ENCODE measurements around the gene GDNF. TPM values are rescaled to one million over a fixed set of nuclear protein-coding genes. Genes with fewer than 3 reads are reported as not detected.

Gene GDNF
- total and polyA plus RNA-seq, 3 experiments from 2014 or later, result not detected

DNA sequence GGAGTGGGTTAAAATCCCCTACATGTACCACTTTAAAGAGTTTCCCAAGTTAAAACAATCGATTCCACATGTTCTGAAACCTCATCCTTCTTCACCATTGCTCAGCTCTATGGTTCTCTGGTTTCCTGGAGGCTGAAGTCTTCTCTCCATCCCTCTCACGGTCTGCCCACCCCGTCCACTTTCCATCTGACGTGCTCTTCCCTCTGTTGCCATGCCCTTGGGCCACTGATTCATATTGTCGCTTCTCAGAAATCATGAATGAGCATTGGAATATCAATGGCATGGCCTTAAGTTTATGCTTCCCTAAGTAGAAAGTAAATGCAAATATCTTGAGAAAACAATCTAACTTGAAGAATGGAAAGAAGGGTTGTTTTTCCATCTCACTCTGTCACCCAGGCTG is 30.9 kb downstream of the GDNF start:
- no peaks in the 10 kb centered on the region for H3K9me3 ChIP-seq (ENCODE audit: low read length)
- no peaks in the 10 kb centered on the region for H3K36me3 ChIP-seq (ENCODE audit: insufficient read depth, low read length)
- H3K4me1 ChIP-seq (ENCODE audit: insufficient read depth, low read length), result no peaks in the 10 kb centered on the region
- DNase-seq, result no peak
- Mint-ChIP-seq H3K36me3 (no peaks in the 10 kb centered on the region), H3K27me3 (peaks cover 5 to 16% of the 10 kb centered on the region in 2 donors), H3K9me3 (peaks cover 0 to 3% (median 0%) of the 10 kb centered on the region in 5 donors), H3K4me3 (no peak overlapping the region), H3K27ac (no peak overlapping the region), H3K4me1 (no peaks in the 10 kb centered on the region)
- H3K27ac ChIP-seq (ENCODE audit: low read depth, low read length), result no peak overlapping the region
- ChIA-PET CTCF (no interaction called here), POLR2A (no interaction called here)
- H3K4me3 ChIP-seq (ENCODE audit: low read length), result no peak overlapping the region
- no peaks in the 10 kb centered on the region for H3K27me3 ChIP-seq (ENCODE audit: insufficient read depth, low read length, poor library complexity, severe bottlenecking)

DNA sequence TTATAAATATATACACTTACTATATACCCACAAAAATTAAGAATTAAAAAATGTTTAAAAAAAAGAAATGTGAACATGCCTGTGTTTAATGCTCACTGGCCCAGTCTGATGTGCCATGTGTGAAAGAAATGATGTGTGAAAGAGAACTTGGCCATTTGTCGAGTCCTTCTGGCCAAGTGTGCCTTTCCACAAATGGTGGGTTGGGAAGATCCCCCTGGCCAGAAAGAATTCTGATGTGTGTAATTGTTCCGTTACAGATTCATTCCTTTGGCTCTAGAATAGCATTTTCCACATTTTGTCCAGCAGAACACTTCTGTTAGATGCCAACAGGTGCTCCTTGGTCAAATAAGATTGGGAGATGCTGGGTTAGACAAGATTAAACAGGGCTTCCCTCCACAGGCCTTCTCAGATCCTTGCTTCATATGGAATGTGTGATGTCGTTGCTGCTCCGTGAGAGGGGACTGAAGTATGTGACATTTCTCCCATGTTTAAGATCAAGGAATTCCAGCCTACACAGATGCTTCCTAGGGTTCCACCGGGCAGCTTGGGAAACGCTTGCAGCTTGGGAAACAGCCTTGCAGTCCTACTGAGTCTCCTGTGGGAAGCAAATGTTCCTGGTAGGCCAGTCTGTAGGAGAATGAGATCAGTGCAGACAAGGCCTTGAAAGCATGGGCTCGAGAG is 32.1 kb downstream of the GDNF start:
- Mint-ChIP-seq H3K27ac (no peak overlapping the region), H3K4me1 (no peaks in the 10 kb centered on the region), H3K9me3 (peaks cover 0 to 3% (median 0%) of the 10 kb centered on the region in 5 donors), H3K36me3 (no peaks in the 10 kb centered on the region), H3K4me3 (no peak overlapping the region), H3K27me3 (peaks cover 3 to 11% of the 10 kb centered on the region in 2 donors)
- Histone ChIP-seq H3K27ac (ENCODE audit: low read depth, low read length) (no peak overlapping the region), H3K4me1 (ENCODE audit: insufficient read depth, low read length) (no peaks in the 10 kb centered on the region), H3K36me3 (ENCODE audit: insufficient read depth, low read length) (no peaks in the 10 kb centered on the region), H3K4me3 (ENCODE audit: low read length) (no peak overlapping the region), H3K27me3 (ENCODE audit: insufficient read depth, low read length, poor library complexity, severe bottlenecking) (no peaks in the 10 kb centered on the region), H3K9me3 (ENCODE audit: low read length) (no peaks in the 10 kb centered on the region)
- DNase-seq, result no peak
- ChIA-PET POLR2A (no interaction called here), CTCF (no interaction called here)

DNA sequence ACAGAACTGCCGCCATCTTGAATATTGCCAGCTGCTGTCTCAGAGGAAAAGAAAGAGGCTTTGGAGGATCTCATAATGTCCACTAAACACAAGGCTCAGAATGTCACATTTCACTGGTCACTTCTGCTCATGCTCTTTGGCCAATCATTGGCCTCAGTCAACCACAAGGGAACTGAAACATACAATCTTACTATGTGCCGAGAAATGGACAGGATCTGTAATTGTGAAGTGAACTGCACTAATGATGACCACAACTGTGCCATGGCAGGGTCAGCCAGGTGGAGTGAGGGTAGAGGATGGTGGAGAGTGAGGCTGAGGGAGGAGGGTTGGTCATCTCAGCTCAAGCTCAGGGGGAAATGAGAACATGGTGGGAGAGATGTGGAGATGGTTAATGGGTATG is 32.8 kb downstream of the GDNF start:
- Mint-ChIP-seq H3K27ac (no peak overlapping the region), H3K36me3 (no peaks in the 10 kb centered on the region), H3K4me3 (no peak overlapping the region), H3K4me1 (no peaks in the 10 kb centered on the region), H3K9me3 (peaks cover 0 to 3% (median 0%) of the 10 kb centered on the region in 5 donors), H3K27me3 (peaks cover 1 to 6% of the 10 kb centered on the region in 2 donors)
- Histone ChIP-seq H3K36me3 (ENCODE audit: insufficient read depth, low read length) (no peaks in the 10 kb centered on the region), H3K9me3 (ENCODE audit: low read length) (no peaks in the 10 kb centered on the region), H3K27ac (ENCODE audit: low read depth, low read length) (no peak overlapping the region), H3K4me3 (ENCODE audit: low read length) (no peak overlapping the region), H3K27me3 (ENCODE audit: insufficient read depth, low read length, poor library complexity, severe bottlenecking) (no peaks in the 10 kb centered on the region), H3K4me1 (ENCODE audit: insufficient read depth, low read length) (no peaks in the 10 kb centered on the region)
- DNase-seq, result no peak
- ChIA-PET CTCF (no interaction called here), POLR2A (no interaction called here)

DNA sequence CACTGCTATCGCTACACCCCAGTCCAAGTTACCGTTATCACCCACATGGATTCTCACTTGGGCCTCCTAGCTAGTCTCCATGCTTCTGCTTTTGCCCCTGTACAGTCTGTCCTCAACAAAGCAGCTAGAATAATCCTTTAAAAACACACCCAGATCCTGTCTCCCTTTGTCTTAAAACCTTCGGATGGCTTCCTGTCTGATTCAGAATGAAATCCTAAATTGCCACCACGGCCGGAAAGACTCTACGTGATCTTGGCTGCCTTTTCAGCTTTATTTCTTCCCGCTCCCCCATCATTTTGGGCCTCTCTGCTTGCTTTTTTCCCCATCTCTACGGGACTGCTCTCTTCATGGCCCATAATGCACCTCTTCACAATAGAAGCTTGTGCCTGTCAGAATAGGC is 33.4 kb downstream of the GDNF start:
- no peaks in the 10 kb centered on the region for H3K36me3 Mint-ChIP-seq
- H3K27ac Mint-ChIP-seq, result no peak overlapping the region
- peaks cover 0 to 3% (median 0%) of the 10 kb centered on the region in 5 donors for H3K9me3 Mint-ChIP-seq
- Histone ChIP-seq H3K27me3 (ENCODE audit: insufficient read depth, low read length, poor library complexity, severe bottlenecking) (no peaks in the 10 kb centered on the region), H3K9me3 (ENCODE audit: low read length) (no peaks in the 10 kb centered on the region), H3K4me1 (ENCODE audit: insufficient read depth, low read length) (no peaks in the 10 kb centered on the region), H3K27ac (ENCODE audit: low read depth, low read length) (no peak overlapping the region), H3K4me3 (ENCODE audit: low read length) (no peak overlapping the region), H3K36me3 (ENCODE audit: insufficient read depth, low read length) (no peaks in the 10 kb centered on the region)
- H3K27me3 Mint-ChIP-seq, result peaks cover 1 to 6% of the 10 kb centered on the region in 2 donors
- no peak overlapping the region for H3K4me3 Mint-ChIP-seq
- ChIA-PET POLR2A (no interaction called here), CTCF (no interaction called here)
- no peaks in the 10 kb centered on the region for H3K4me1 Mint-ChIP-seq
- no peak for DNase-seq

DNA sequence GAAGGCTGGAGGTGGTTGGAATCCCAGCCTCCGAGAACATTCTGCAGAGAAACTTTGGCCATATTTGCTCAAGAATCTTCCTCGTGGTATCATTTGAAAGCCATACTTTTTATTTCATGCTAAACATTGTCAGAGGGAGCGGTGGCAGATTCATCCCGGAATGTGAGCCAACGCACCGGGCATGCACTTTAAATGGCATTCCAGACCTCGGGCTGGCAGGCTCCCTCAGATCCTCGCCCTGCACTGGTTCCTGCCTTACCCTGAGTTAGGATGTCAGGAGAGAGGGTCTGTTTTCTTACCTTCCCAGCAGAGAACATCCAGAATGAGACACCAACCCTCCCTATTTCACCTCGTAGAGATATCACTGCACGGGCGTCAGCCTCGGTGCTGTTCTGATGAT is 33.8 kb downstream of the GDNF start:
- Mint-ChIP-seq H3K4me3 (no peak overlapping the region), H3K36me3 (no peaks in the 10 kb centered on the region), H3K27ac (no peak overlapping the region), H3K4me1 (no peaks in the 10 kb centered on the region), H3K27me3 (peaks cover 1 to 6% of the 10 kb centered on the region in 2 donors), H3K9me3 (peaks cover 0 to 3% (median 0%) of the 10 kb centered on the region in 5 donors)
- no peaks in the 10 kb centered on the region for H3K27me3 ChIP-seq (ENCODE audit: insufficient read depth, low read length, poor library complexity, severe bottlenecking)
- POLR2A ChIA-PET, result no interaction called here
- CTCF ChIA-PET, result no interaction called here
- no peak overlapping the region for H3K4me3 ChIP-seq (ENCODE audit: low read length)
- H3K4me1 ChIP-seq (ENCODE audit: insufficient read depth, low read length), result no peaks in the 10 kb centered on the region
- H3K36me3 ChIP-seq (ENCODE audit: insufficient read depth, low read length), result no peaks in the 10 kb centered on the region
- no peak overlapping the region for H3K27ac ChIP-seq (ENCODE audit: low read depth, low read length)
- no peaks in the 10 kb centered on the region for H3K9me3 ChIP-seq (ENCODE audit: low read length)
- DNase-seq, result no peak

DNA sequence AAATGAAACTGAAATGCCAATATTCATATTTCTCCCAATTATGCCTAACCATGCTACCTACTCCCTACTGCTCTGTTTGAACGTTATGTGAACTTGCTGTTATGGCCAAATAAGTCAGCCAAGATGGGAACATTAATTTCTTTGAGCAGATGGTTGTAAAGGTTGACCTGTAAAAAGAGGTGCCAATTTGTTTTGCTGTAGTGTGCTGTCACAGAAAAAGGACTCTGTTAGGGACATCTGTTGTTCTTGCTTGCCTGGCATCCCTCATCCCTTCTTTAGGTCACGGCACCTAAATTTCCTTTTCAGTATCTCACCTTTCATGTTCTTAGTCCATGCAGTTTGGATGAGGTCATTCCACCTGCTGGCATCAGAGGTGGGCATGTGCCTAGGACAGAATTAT is 35.4 kb downstream of the GDNF start:
- Histone ChIP-seq H3K27me3 (ENCODE audit: insufficient read depth, low read length, poor library complexity, severe bottlenecking) (no peaks in the 10 kb centered on the region), H3K4me3 (ENCODE audit: low read length) (no peak overlapping the region), H3K9me3 (ENCODE audit: low read length) (no peaks in the 10 kb centered on the region), H3K36me3 (ENCODE audit: insufficient read depth, low read length) (no peaks in the 10 kb centered on the region), H3K4me1 (ENCODE audit: insufficient read depth, low read length) (no peaks in the 10 kb centered on the region), H3K27ac (ENCODE audit: low read depth, low read length) (no peak overlapping the region)
- Mint-ChIP-seq H3K27ac (no peak overlapping the region), H3K4me1 (no peaks in the 10 kb centered on the region), H3K9me3 (peaks cover 0 to 2% (median 0%) of the 10 kb centered on the region in 5 donors), H3K36me3 (no peaks in the 10 kb centered on the region), H3K27me3 (peaks cover 1 to 6% of the 10 kb centered on the region in 2 donors), H3K4me3 (no peak overlapping the region)
- CTCF ChIA-PET, result no interaction called here
- DNase-seq, result no peak
- POLR2A ChIA-PET, result no interaction called here

DNA sequence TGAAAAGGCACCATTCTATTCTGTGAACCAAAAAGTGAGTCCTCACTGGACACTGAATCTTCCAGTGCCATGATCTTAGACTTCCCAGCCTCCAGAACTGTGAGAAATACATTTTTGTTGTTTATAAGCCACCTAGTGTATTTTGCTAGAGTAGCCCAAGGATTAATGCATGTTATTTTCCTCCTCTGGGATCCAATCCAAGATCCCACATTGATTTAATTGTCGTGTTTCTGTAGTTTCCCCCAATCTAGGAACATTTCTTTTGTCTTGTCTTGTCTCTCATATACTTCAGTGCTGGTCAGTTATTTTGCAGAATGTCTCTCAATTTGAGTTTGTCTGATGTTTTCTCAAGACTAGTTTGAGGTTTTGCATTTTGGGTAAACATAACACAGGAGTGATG is 36.4 kb downstream of the GDNF start:
- POLR2A ChIA-PET, result no interaction called here
- Histone ChIP-seq H3K27ac (ENCODE audit: low read depth, low read length) (no peak overlapping the region), H3K9me3 (ENCODE audit: low read length) (no peaks in the 10 kb centered on the region), H3K36me3 (ENCODE audit: insufficient read depth, low read length) (no peaks in the 10 kb centered on the region), H3K27me3 (ENCODE audit: insufficient read depth, low read length, poor library complexity, severe bottlenecking) (no peaks in the 10 kb centered on the region), H3K4me3 (ENCODE audit: low read length) (no peak overlapping the region), H3K4me1 (ENCODE audit: insufficient read depth, low read length) (no peaks in the 10 kb centered on the region)
- Mint-ChIP-seq H3K36me3 (no peaks in the 10 kb centered on the region), H3K27me3 (peaks cover 0 to 6% of the 10 kb centered on the region in 2 donors), H3K9me3 (peaks cover 0 to 1% (median 0%) of the 10 kb centered on the region in 5 donors), H3K4me3 (no peak overlapping the region), H3K4me1 (no peaks in the 10 kb centered on the region), H3K27ac (no peak overlapping the region)
- CTCF ChIA-PET, result no interaction called here
- DNase-seq, result no peak

DNA sequence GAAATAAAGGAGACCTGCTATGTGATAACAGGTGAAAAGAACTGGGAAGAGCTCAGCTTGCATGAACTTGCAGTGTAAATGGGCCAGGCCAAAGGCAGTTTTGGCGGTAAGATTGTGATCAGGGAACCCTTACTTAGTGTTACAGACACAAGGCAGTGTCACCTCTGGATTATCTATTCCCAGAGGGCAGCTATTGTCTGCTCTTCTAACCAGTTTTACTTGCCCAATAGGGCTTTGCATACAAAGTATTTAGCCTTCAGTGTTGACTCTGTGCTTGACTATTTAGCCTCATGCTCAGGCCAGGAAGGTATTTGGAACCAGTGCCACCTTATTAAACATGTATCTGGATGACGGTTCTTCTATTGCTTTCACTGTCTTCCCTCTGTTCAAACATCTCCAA is 38.3 kb downstream of the GDNF start:
- POLR2A ChIA-PET, result no interaction called here
- no peak overlapping the region for H3K27ac ChIP-seq (ENCODE audit: low read depth, low read length)
- H3K4me3 Mint-ChIP-seq, result no peak overlapping the region
- no peaks in the 10 kb centered on the region for H3K27me3 ChIP-seq (ENCODE audit: insufficient read depth, low read length, poor library complexity, severe bottlenecking)
- no peaks in the 10 kb centered on the region for H3K36me3 ChIP-seq (ENCODE audit: insufficient read depth, low read length)
- no peak overlapping the region for H3K27ac Mint-ChIP-seq
- CTCF ChIA-PET, result no interaction called here
- peaks cover 0 to 6% of the 10 kb centered on the region in 2 donors for H3K27me3 Mint-ChIP-seq
- H3K36me3 Mint-ChIP-seq, result no peaks in the 10 kb centered on the region
- H3K9me3 Mint-ChIP-seq, result peaks cover 0 to 7% (median 0%) of the 10 kb centered on the region in 5 donors
- H3K4me1 ChIP-seq (ENCODE audit: insufficient read depth, low read length), result no peaks in the 10 kb centered on the region
- H3K9me3 ChIP-seq (ENCODE audit: low read length), result no peaks in the 10 kb centered on the region
- no peak overlapping the region for H3K4me3 ChIP-seq (ENCODE audit: low read length)
- DNase-seq, result no peak
- no peaks in the 10 kb centered on the region for H3K4me1 Mint-ChIP-seq
